Omental fat pad (tissue), 4 donors: ENCODE measurements around the gene OSBPL10. TPM values are rescaled to one million over a fixed set of nuclear protein-coding genes. Genes with fewer than 3 reads are reported as not detected.

ENCODE experiments used
- ATAC-seq: fragments of 150-250 bp; one replicate; pipeline ENCODE4 v1.9.1; 2016; ENCODE audit warnings: mild to moderate bottlenecking, moderate library complexity; ENCODE audit not compliant: low FRiP score
- DNase-seq: peaks from one replicate; pipeline ENCODE4 v3.0.0-alpha.2; 2019; ENCODE audit warnings: low spot score
- total RNA-seq, 4 donors: library from RNA; depleted of rRNA; stranded (reverse); fragments of >200 nt; gene quantifications; one replicate each; pipeline ENCODE4 v1.1.0, GENCODE V29; 2016
- TF ChIP-seq, protein P1 (sequence below), 3 donors: fragments of 450-650 bp; IDR thresholded peaks; one replicate each; pipeline ENCODE4 v1.5.1; 2016 to 2017; ENCODE audit warnings: antibody characterized with exemption in 3 of 3, mild to moderate bottlenecking in 3 of 3, moderate library complexity in 2 of 3

Gene OSBPL10
- total RNA-seq, 4 donors from 2014 or later: 6.3 to 67.1 (median 10.5) TPM

GRCh38 chr3:31752305-31753049 is 228.6 kb downstream of the OSBPL10 start:
- TF ChIP-seq, protein P1, sequence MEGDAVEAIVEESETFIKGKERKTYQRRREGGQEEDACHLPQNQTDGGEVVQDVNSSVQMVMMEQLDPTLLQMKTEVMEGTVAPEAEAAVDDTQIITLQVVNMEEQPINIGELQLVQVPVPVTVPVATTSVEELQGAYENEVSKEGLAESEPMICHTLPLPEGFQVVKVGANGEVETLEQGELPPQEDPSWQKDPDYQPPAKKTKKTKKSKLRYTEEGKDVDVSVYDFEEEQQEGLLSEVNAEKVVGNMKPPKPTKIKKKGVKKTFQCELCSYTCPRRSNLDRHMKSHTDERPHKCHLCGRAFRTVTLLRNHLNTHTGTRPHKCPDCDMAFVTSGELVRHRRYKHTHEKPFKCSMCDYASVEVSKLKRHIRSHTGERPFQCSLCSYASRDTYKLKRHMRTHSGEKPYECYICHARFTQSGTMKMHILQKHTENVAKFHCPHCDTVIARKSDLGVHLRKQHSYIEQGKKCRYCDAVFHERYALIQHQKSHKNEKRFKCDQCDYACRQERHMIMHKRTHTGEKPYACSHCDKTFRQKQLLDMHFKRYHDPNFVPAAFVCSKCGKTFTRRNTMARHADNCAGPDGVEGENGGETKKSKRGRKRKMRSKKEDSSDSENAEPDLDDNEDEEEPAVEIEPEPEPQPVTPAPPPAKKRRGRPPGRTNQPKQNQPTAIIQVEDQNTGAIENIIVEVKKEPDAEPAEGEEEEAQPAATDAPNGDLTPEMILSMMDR (IDR thresholded peaks at IDR 0.05): no peak
- no peak for ATAC-seq
- DNase-seq: no peak

DNA sequence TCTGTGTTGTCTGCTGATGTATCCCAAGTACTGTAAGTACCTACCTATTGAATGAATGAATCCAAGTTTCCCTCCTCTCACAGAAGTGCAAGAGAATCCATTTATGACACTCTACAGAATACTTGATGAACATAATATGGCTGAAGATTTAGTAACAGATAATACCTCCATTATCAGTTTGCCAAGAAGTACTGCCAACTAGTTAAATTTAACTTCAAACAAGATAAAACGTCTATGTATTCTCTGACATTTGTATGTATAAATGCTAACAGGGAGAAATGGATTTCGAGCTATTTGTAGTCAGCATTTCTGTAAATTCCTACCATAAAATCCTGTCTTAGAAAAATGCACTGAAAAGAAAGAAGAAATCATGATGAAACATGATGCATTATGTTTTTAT is 230.7 kb downstream of the OSBPL10 start:
- no peak for ATAC-seq
- DNase-seq: no peak
- TF ChIP-seq, protein P1 (IDR thresholded peaks at IDR 0.05): no peak

GRCh38 chr3:31748933-31749295 is 232.1 kb downstream of the OSBPL10 start:
- TF ChIP-seq, protein P1 (IDR thresholded peaks at IDR 0.05): no peak
- no peak for DNase-seq
- ATAC-seq: no peak

GRCh38 chr3:31748281-31748932 is 232.7 kb downstream of the OSBPL10 start:
- DNase-seq (no peak), ATAC-seq (no peak)
- TF ChIP-seq, protein P1 (IDR thresholded peaks at IDR 0.05): no peak

- DNase-seq (no peak), ATAC-seq (no peak)
- TF ChIP-seq, protein P1 (IDR thresholded peaks at IDR 0.05): no peak
Observed at GRCh38 chr3:31747785-31748184, 233.3 kb downstream of the OSBPL10 start.

GRCh38 chr3:31744913-31745312 is 236.1 kb downstream of the OSBPL10 start:
- no peak for DNase-seq
- no peak for ATAC-seq
- TF ChIP-seq, protein P1 (IDR thresholded peaks at IDR 0.05): no peak
